GM19468 (cell line): ENCODE results near the gene RASL10A.

Source experiments
- ATAC-seq: cut with Tn5 transposase; IDR thresholded peaks from one replicate; pipeline ENCODE4 v1.9.1; 2021; ENCODE audit warnings: mild to moderate bottlenecking, moderate library complexity, moderate number of reproducible peaks; ENCODE audit not compliant: unreplicated experiment; ENCODE audit errors: extremely low read depth

RASL10A gene

GRCh38 chr22:29307596-29308147 lies 7.8 kb downstream of the RASL10A start:
- no peak for ATAC-seq

- ATAC-seq: no peak
Measured at GRCh38 chr22:29306835-29307595, 8.5 kb downstream of the RASL10A start.

- no peak for ATAC-seq
Measured at GRCh38 chr22:29306175-29306834, 9.2 kb downstream of the RASL10A start, which contains the start of gene GAS2L1. GAS2L1 (plus strand) TSS chr22:29306650; CDS start chr22:29308106, 1,456 bp downstream.

- no peak for ATAC-seq
Measured at GRCh38 chr22:29305836-29306174, 9.7 kb downstream of the RASL10A start.

- ATAC-seq: no peak
Measured at GRCh38 chr22:29302681-29303465, 12.6 kb downstream of the RASL10A start.

- no peak for ATAC-seq
Measured at GRCh38 chr22:29302402-29302680, 13.2 kb downstream of the RASL10A start.

- ATAC-seq: no peak
Measured at GRCh38 chr22:29301716-29302401, 13.6 kb downstream of the RASL10A start.

- ATAC-seq: no peak
Measured at GRCh38 chr22:29300807-29301601, 14.5 kb downstream of the RASL10A start.

GRCh38 chr22:29300467-29300806 lies 15.1 kb downstream of the RASL10A start:
- no peak for ATAC-seq

GRCh38 chr22:29299136-29299900 lies 16.2 kb downstream of the RASL10A start:
- ATAC-seq: no peak

GRCh38 chr22:29298641-29299040 lies 16.9 kb downstream of the RASL10A start:
- no peak for ATAC-seq

GRCh38 chr22:29292379-29292778 lies 23.1 kb downstream of the RASL10A start:
- ATAC-seq: no peak

- ATAC-seq: no peak
Measured at GRCh38 chr22:29291215-29291614, 24.3 kb downstream of the RASL10A start.

GRCh38 chr22:29290061-29290460 lies 25.4 kb downstream of the RASL10A start:
- ATAC-seq: no peak

GRCh38 chr22:29288837-29289236 lies 26.7 kb downstream of the RASL10A start:
- ATAC-seq: no peak

GRCh38 chr22:29284196-29284595 lies 31.3 kb downstream of the RASL10A start:
- ATAC-seq: no peak

- ATAC-seq: no peak
Measured at GRCh38 chr22:29277927-29278326, 37.6 kb downstream of the RASL10A start.

GRCh38 chr22:29275819-29276565 lies 39.5 kb downstream of the RASL10A start:
- no peak for ATAC-seq
